Astrocyte (in vitro differentiated cells and primary cell): ENCODE measurements around the gene LAG3.

Experiments
- CTCF ChIP-seq: IDR thresholded peaks from 2 replicates; pipeline ENCODE4 v1.5.1; 2011; ENCODE audit warnings: low read depth, mild to moderate bottlenecking, inconsistent platforms, low read length, moderate library complexity; ENCODE audit not compliant: insufficient read depth
- EZH2 ChIP-seq: IDR thresholded peaks from 2 replicates; pipeline ENCODE4 v1.6.1; 2012; ENCODE audit warnings: mild to moderate bottlenecking, low read length, inconsistent platforms; ENCODE audit not compliant: insufficient read depth

DNA sequence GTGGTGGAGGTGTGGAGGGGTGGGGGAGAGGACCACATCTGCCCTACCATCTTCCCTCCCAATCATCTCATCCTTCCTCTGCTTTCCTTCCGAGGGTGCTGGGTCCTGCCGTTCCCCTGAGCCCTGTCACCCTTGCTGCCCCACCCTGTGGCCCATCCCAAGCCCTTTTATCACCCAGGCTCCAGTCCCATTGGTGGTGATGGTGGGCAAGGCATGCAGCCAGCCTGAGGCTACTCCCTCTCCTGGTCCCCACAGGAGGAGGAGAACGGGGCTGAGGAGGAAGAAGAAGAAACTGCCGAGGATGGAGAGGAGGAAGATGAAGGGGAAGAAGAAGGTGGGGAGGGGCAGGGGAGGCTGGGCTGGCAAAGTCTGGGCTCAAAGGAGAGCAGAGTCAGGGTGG is 2.7 kb upstream of the LAG3 start:
- TF ChIP-seq CTCF = no peak
- TF ChIP-seq EZH2 = no peak
